HCT116 (cell line): ENCODE results near the gene MTSS2. TPM values are rescaled to one million over a fixed set of nuclear protein-coding genes. Genes with fewer than 3 reads are reported as not detected.
"Not testable (repeated sequence)": the region's sequence is repeated elsewhere in the genome, so short reads cannot be mapped to it uniquely, and the experiment has no call there.

Source experiments
- ATAC-seq: fragments of 200-7000 bp; cut with Tn5 transposase; 2 replicates; pipeline ENCODE4 v1.9.1; 2020; ENCODE audit warnings: mild to moderate bottlenecking, moderate library complexity
- BruUV-seq: library from RNA; stranded (reverse); fragments of 400-500 nt; replicated peaks from 2 replicates; lab custom pipeline; 2021; lab: Mats Ljungman, UMichigan
- CTCF ChIA-PET: fragments of 300-600 bp; sonication (Branson Sonifier 250); formaldehyde crosslinking; loops from one replicate; lab custom pipeline; 2021; ENCODE audit warnings: antibody characterized with exemption; lab: Charles Lee
- POLR2A ChIA-PET: fragments of 300-600, 350-600 bp; sonication (Branson Sonifier 250); formaldehyde crosslinking; loops from one replicate; lab custom pipeline; 2021; ENCODE audit warnings: antibody characterized with exemption; lab: Charles Lee
- RAD21 ChIA-PET, 2 experiments: fragments of 300-600 bp; sonication (Branson Sonifier 250); formaldehyde crosslinking; loops; one replicate each; lab custom pipeline; 2023; ENCODE audit warnings: low total read pairs in 2 of 2; ENCODE audit not compliant: uncharacterized antibody in 2 of 2, unreplicated experiment in 2 of 2, low non-redundant PET in 1 of 2; lab: Charles Lee
- DNase-seq: peaks from one replicate; pipeline ENCODE4 v3.0.0-alpha.2; 2010; ENCODE audit warnings: low read depth, low spot score
- H2AFZ ChIP-seq: fragments of 200-600 bp; shearing (Covaris generic), sonication (generic); 2 replicates; pipeline ENCODE4 v1.6.1; 2017; ENCODE audit warnings: low read depth, mixed run types, mixed read lengths, antibody characterized with exemption, low read length; ENCODE audit not compliant: poor library complexity, severe bottlenecking
- H3K27ac ChIP-seq: 2 replicates; pipeline ENCODE4 v1.5.1; 2012; ENCODE audit warnings: low read depth, low read length
- H3K27me3 ChIP-seq: fragments of 200-600 bp; sonication (generic); 2 replicates; pipeline ENCODE4 v1.6.1; 2016; ENCODE audit warnings: mixed run types, low read length, mixed read lengths; ENCODE audit not compliant: insufficient read depth
- H3K36me3 ChIP-seq, 2 experiments: fragments of 200-500 bp in 1 of 2; fragments of 200-600 bp in 1 of 2; sonication (Bioruptor generic) in 1 of 2; sonication (generic) in 1 of 2; 2 replicates each; pipeline versions ENCODE4 v1.5.1 to v1.6.1; 2014 to 2016; ENCODE audit warnings: low read length in 2 of 2, inconsistent platforms in 1 of 2, mixed read lengths in 1 of 2, mixed run types in 1 of 2; ENCODE audit not compliant: insufficient read depth in 2 of 2, control insufficient read depth in 1 of 2
- H3K4me1 ChIP-seq, 2 experiments: fragments of 200-600 bp in 1 of 2; sonication (generic) in 1 of 2; 2 replicates each; pipeline versions ENCODE4 v1.5.1 to v1.6.1; 2012 to 2017; ENCODE audit warnings: low read length in 2 of 2, inconsistent platforms in 1 of 2, mild to moderate bottlenecking in 1 of 2, mixed read lengths in 1 of 2, mixed run types in 1 of 2, moderate library complexity in 1 of 2; ENCODE audit not compliant: insufficient read depth in 2 of 2, control insufficient read depth in 1 of 2
- H3K4me2 ChIP-seq: fragments of 200-600 bp; sonication (generic); 2 replicates; pipeline ENCODE4 v1.6.1; 2017; ENCODE audit warnings: mixed run types, low read length, mixed read lengths
- H3K4me3 ChIP-seq, 2 experiments: fragments of 200-600 bp in 1 of 2; sonication (generic) in 1 of 2; replicated peaks in 1 of 2; 2 replicates each; pipeline ENCODE4 v1.5.1; 2011 to 2016; ENCODE audit warnings: low read length in 2 of 2, control low read depth in 1 of 2, low read depth in 1 of 2, mild to moderate bottlenecking in 1 of 2, mixed read lengths in 1 of 2, mixed run types in 1 of 2
- H3K79me2 ChIP-seq: fragments of 200-600 bp; sonication (generic); 2 replicates; pipeline ENCODE4 v1.6.1; 2017; ENCODE audit warnings: mild to moderate bottlenecking, mixed run types, low read length, moderate library complexity, mixed read lengths; ENCODE audit not compliant: insufficient read depth
- H3K9ac ChIP-seq: fragments of 200-600 bp; sonication (generic); 2 replicates; pipeline ENCODE4 v1.6.1; 2016; ENCODE audit warnings: low read length, mixed read lengths
- H3K9me2 ChIP-seq: fragments of 200-600 bp; sonication (generic), shearing (Covaris generic); 2 replicates; pipeline ENCODE4 v1.6.1; 2017; ENCODE audit warnings: mixed run types, mild to moderate bottlenecking, moderate library complexity; ENCODE audit not compliant: insufficient read depth
- H3K9me3 ChIP-seq, 2 experiments: fragments of 200-500 bp in 1 of 2; fragments of 200-600 bp in 1 of 2; sonication (Bioruptor generic) in 1 of 2; sonication (generic) in 1 of 2; 2 replicates each; pipeline ENCODE4 v1.6.1; 2014 to 2017; ENCODE audit warnings: low read length in 2 of 2, mixed read lengths in 2 of 2, inconsistent platforms in 1 of 2, low read depth in 1 of 2, mild to moderate bottlenecking in 1 of 2, mixed run types in 1 of 2, moderate library complexity in 1 of 2; ENCODE audit not compliant: control insufficient read depth in 1 of 2, insufficient read depth in 1 of 2
- H4K20me1 ChIP-seq: fragments of 200-600 bp; sonication (generic), shearing (Covaris generic); 2 replicates; pipeline ENCODE4 v1.6.1; 2017; ENCODE audit warnings: mixed run types, mild to moderate bottlenecking, moderate library complexity; ENCODE audit not compliant: insufficient read depth
- CEBPB ChIP-seq: IDR thresholded peaks from 2 replicates; pipeline ENCODE4 v1.6.1; 2012; ENCODE audit warnings: low read depth
- EGR1 ChIP-seq: IDR thresholded peaks from 2 replicates; pipeline ENCODE4 v1.6.1; 2012; ENCODE audit warnings: low read depth
- ELF1 ChIP-seq: IDR thresholded peaks from 2 replicates; pipeline ENCODE4 v1.6.1; 2012; ENCODE audit warnings: low read depth, borderline replicate concordance
- FOSL1 ChIP-seq: IDR thresholded peaks from 2 replicates; pipeline ENCODE4 v1.6.1; 2012; ENCODE audit warnings: low read depth
- JUND ChIP-seq: IDR thresholded peaks from 2 replicates; pipeline ENCODE4 v1.6.1; 2012
- POLR2A ChIP-seq: IDR thresholded peaks from 2 replicates; pipeline ENCODE4 v1.7.0; 2011; ENCODE audit warnings: borderline replicate concordance; ENCODE audit not compliant: insufficient read depth, insufficient read length; ENCODE audit errors: extremely low read depth
- POLR2AphosphoS5 ChIP-seq: IDR thresholded peaks from 2 replicates; pipeline ENCODE4 v1.6.1; 2011; ENCODE audit warnings: mild to moderate bottlenecking, low read depth, low read length, moderate library complexity
- RAD21 ChIP-seq: IDR thresholded peaks from 2 replicates; pipeline ENCODE4 v1.6.1; 2012; ENCODE audit warnings: low read depth, mild to moderate bottlenecking
- SP1 ChIP-seq: IDR thresholded peaks from 2 replicates; pipeline ENCODE4 v1.6.1; 2012; ENCODE audit warnings: low read depth
- SRF ChIP-seq: IDR thresholded peaks from 2 replicates; pipeline ENCODE4 v1.6.1; 2012; ENCODE audit warnings: low read depth
- TCF7L2 ChIP-seq: IDR thresholded peaks from 2 replicates; pipeline ENCODE4 v1.7.0; 2011; ENCODE audit warnings: borderline replicate concordance, inconsistent platforms; ENCODE audit not compliant: insufficient read depth, insufficient read length; ENCODE audit errors: extremely low read depth
- YY1 ChIP-seq: IDR thresholded peaks from 2 replicates; pipeline ENCODE4 v1.6.1; 2011; ENCODE audit warnings: low read length, low read depth, moderate library complexity, mild to moderate bottlenecking; ENCODE audit not compliant: insufficient replicate concordance; ENCODE audit errors: extremely low read depth
- ZFX ChIP-seq: fragments of 450-650 bp; IDR thresholded peaks from 2 replicates; pipeline ENCODE4 v1.6.1; 2017
- ZNF274 ChIP-seq: fragments of 200-500 bp; sonication (Bioruptor generic); IDR thresholded peaks from 2 replicates; pipeline ENCODE4 v1.6.1; 2014; ENCODE audit warnings: mild to moderate bottlenecking, low read depth, low read length, inconsistent platforms
- intact Hi-C: fragments of 100-400 bp; cut with micrococcal nuclease; formaldehyde crosslinking; loops from 2 replicates; pipeline ENCODE4 v1.10.0; 2022
- total RNA-seq: library from RNA; stranded (reverse); gene quantifications from one replicate; pipeline ENCODE4 v1.2.1, GENCODE V29; 2021; ENCODE audit not compliant: unreplicated experiment
- TF ChIP-seq, protein P1 (sequence below): IDR thresholded peaks from 2 replicates; pipeline ENCODE4 v1.6.1; 2012
- TF ChIP-seq, protein P2 (sequence below): IDR thresholded peaks from 2 replicates; pipeline ENCODE4 v1.6.1; 2011; ENCODE audit warnings: mild to moderate bottlenecking, low read length, moderate library complexity; ENCODE audit not compliant: insufficient replicate concordance; ENCODE audit errors: extremely low read depth
- TF ChIP-seq, protein P3 (sequence below), 3 experiments: fragments of 200-600 bp in 1 of 3; sonication (generic) in 1 of 3; IDR thresholded peaks in 2 of 3; conservative IDR thresholded peaks in 1 of 3; 2 replicates each; pipeline ENCODE4 v1.5.1; 2012 to 2017; ENCODE audit warnings: low read depth in 2 of 3, low read length in 2 of 3, antibody characterized with exemption in 1 of 3, borderline replicate concordance in 1 of 3, control low read depth in 1 of 3, mild to moderate bottlenecking in 1 of 3, mixed read lengths in 1 of 3, mixed run types in 1 of 3, moderate library complexity in 1 of 3; ENCODE audit not compliant: insufficient read depth in 1 of 3

The MTSS2 gene
- total RNA-seq, 1 experiment from 2014 or later = 41.8 TPM

DNA sequence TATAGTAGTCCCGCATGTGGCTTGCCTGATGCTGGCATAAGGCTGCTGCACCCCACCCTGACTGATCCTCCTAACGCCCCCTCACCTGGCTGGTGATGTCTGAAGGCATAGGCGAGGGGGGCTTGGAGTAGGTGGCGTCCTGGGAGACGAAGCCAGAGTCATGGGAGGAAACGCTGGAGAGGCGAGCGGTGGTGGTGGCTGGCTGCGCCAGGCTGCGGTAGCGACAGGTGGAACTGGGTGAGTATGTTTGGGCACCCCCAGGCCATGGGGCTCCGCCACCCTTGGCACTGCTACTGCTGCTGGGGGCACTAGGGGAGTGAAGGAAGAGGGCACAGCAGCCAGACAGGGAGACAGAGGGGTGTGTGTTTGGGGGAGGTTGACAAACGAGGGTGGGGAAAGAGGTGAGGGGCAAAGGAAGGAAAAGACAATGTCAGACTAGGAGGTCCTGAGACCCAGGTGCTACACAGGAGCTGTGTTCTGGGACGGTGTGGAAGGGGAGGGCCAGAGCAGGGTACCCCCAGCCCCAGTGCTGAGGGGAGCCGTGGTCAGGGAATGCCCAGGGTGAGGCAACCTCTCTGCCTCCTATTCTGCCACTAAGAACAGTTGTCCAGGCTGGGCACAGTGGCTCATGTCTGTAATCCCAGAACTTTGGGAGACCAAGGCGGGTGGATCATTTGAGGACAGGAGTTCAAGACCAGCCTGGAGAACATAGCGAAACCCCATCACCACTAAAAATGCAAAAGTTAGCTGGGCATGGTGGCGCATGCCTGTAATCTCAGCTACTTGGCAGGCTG is 11.4 kb downstream of the MTSS2 start:
- Histone ChIP-seq H2AFZ (no peak overlapping the region), H3K9ac (no peak overlapping the region), H3K27ac (no peak overlapping the region), H4K20me1 (no peaks in the 10 kb centered on the region), H3K79me2 (no peaks in the 10 kb centered on the region; the same call in 1 of the 2 replicates), H3K4me2 (no peak overlapping the region), H3K4me1 (no peaks in the 10 kb centered on the region), H3K9me2 (no peaks in the 10 kb centered on the region), H3K36me3 (peaks cover 32 to 39% of the 10 kb centered on the region in 2 experiments; a peak in 3 of 4 replicates), H3K4me3 (no peak overlapping the region), H3K9me3 (no peaks in the 10 kb centered on the region), H3K27me3 (no peaks in the 10 kb centered on the region)
- CTCF ChIA-PET = interaction anchor here (1.7 kb wide), 1 partner anchor 97 kb away, joined by 6 read pairs; no protein-coding TSS in a partner anchor
- RAD21 ChIA-PET = no interaction called here
- TF ChIP-seq JUND = no peak
- no peak for TF ChIP-seq ZFX
- no peak for TF ChIP-seq SP1
- TF ChIP-seq ZNF274 = no peak
- no peak for TF ChIP-seq SRF
- no peak for TF ChIP-seq TCF7L2
- no peak for TF ChIP-seq POLR2AphosphoS5
- TF ChIP-seq ELF1 = no peak
- no peak for TF ChIP-seq CEBPB
- TF ChIP-seq, protein P1, sequence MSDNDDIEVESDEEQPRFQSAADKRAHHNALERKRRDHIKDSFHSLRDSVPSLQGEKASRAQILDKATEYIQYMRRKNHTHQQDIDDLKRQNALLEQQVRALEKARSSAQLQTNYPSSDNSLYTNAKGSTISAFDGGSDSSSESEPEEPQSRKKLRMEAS = no peak
- no peak for TF ChIP-seq EGR1
- no peak for TF ChIP-seq RAD21
- TF ChIP-seq, protein P2, sequence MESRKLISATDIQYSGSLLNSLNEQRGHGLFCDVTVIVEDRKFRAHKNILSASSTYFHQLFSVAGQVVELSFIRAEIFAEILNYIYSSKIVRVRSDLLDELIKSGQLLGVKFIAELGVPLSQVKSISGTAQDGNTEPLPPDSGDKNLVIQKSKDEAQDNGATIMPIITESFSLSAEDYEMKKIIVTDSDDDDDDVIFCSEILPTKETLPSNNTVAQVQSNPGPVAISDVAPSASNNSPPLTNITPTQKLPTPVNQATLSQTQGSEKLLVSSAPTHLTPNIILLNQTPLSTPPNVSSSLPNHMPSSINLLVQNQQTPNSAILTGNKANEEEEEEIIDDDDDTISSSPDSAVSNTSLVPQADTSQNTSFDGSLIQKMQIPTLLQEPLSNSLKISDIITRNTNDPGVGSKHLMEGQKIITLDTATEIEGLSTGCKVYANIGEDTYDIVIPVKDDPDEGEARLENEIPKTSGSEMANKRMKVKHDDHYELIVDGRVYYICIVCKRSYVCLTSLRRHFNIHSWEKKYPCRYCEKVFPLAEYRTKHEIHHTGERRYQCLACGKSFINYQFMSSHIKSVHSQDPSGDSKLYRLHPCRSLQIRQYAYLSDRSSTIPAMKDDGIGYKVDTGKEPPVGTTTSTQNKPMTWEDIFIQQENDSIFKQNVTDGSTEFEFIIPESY = no peak
- TF ChIP-seq, protein P3, sequence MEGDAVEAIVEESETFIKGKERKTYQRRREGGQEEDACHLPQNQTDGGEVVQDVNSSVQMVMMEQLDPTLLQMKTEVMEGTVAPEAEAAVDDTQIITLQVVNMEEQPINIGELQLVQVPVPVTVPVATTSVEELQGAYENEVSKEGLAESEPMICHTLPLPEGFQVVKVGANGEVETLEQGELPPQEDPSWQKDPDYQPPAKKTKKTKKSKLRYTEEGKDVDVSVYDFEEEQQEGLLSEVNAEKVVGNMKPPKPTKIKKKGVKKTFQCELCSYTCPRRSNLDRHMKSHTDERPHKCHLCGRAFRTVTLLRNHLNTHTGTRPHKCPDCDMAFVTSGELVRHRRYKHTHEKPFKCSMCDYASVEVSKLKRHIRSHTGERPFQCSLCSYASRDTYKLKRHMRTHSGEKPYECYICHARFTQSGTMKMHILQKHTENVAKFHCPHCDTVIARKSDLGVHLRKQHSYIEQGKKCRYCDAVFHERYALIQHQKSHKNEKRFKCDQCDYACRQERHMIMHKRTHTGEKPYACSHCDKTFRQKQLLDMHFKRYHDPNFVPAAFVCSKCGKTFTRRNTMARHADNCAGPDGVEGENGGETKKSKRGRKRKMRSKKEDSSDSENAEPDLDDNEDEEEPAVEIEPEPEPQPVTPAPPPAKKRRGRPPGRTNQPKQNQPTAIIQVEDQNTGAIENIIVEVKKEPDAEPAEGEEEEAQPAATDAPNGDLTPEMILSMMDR (IDR thresholded peaks at IDR 0.05 in 2 of 3, conservative IDR thresholded peaks at IDR 0.05 in 1 of 3; ENCODE audit: borderline replicate concordance in 1 of 3, insufficient read depth in 1 of 3, low read depth in 2 of 3, low read length in 2 of 3) = no peak
- TF ChIP-seq POLR2A = no peak
- no peak for TF ChIP-seq YY1
- TF ChIP-seq FOSL1 = no peak
- DNase-seq (no peak), ATAC-seq (no peak)
- intact Hi-C loops = no loop called here
- POLR2A ChIA-PET = no interaction called here
- no TSS peak for BruUV-seq

DNA sequence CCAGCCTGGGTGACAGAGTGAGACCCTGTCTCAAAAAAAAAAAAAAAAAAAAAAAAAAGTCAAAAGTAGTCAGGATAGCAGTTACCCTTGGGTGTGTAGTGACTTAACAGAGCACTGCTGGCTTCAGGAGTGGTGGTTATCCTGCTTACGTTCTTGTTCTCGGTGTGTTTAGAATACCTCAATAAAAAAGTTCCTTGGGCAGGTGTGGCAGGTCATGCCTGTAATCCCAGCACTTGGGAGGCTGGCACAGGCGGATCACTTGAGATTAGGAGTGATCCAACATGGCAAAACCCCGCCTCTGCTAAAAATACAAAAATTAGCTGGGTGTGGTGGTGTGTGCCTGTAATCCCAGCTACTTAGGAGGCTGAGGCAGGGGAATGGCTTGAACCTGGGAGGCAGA is 14.9 kb downstream of the MTSS2 start:
- H2AFZ ChIP-seq, H4K20me1 ChIP-seq, H3K9me2 ChIP-seq, H3K27me3 ChIP-seq, RAD21 ChIA-PET, H3K9me3 ChIP-seq, intact Hi-C loops, BruUV-seq, DNase-seq, H3K4me2 ChIP-seq, H3K79me2 ChIP-seq, POLR2A ChIA-PET, H3K9ac ChIP-seq, CTCF ChIA-PET, H3K4me1 ChIP-seq, H3K4me3 ChIP-seq, H3K27ac ChIP-seq, ATAC-seq: not testable (repeated sequence)
- peaks cover 16 to 26% of the 10 kb centered on the region in 2 experiments; a peak in 3 of 4 replicates for H3K36me3 ChIP-seq
